Neural cell (in vitro differentiated cells): ENCODE measurements around the gene ACOXL. TPM values are rescaled to one million over a fixed set of nuclear protein-coding genes. Genes with fewer than 3 reads are reported as not detected.

ENCODE experiments used
- H2AFZ ChIP-seq: fragments of 200-600, 300-800 bp; sonication (generic), shearing (Covaris generic); 2 replicates; pipeline ENCODE4 v1.6.0; 2014; ENCODE audit warnings: low read depth, mild to moderate bottlenecking, antibody characterized with exemption, low read length, moderate library complexity
- H3F3A ChIP-seq: fragments of 200-600 bp; shearing (Covaris generic); 2 replicates; pipeline ENCODE4 v1.6.1; 2016; ENCODE audit warnings: mild to moderate bottlenecking, moderate library complexity, mixed read lengths, antibody characterized with exemption, low read length; ENCODE audit not compliant: insufficient read depth, poor library complexity, severe bottlenecking
- H3K27ac ChIP-seq: fragments of 200-600, 300-800 bp; sonication (generic), shearing (Covaris generic); 2 replicates; pipeline ENCODE4 v1.5.1; 2014; ENCODE audit warnings: mild to moderate bottlenecking, low read length, moderate library complexity
- H3K27me3 ChIP-seq: fragments of 300-800, 200-600 bp; sonication (generic), shearing (Covaris generic); 2 replicates; pipeline ENCODE4 v1.6.0; 2014; ENCODE audit warnings: mild to moderate bottlenecking, low read depth, low read length, moderate library complexity; ENCODE audit not compliant: insufficient read depth
- H3K36me3 ChIP-seq: fragments of 300-800, 200-600 bp; sonication (generic), shearing (Covaris generic); 2 replicates; pipeline ENCODE4 v1.5.1; 2014; ENCODE audit warnings: mild to moderate bottlenecking, antibody characterized with exemption, low read length, moderate library complexity; ENCODE audit not compliant: insufficient read depth
- H3K4me2 ChIP-seq: fragments of 300-800, 200-600 bp; sonication (generic), shearing (Covaris generic); 2 replicates; pipeline ENCODE4 v1.6.0; 2014; ENCODE audit warnings: mild to moderate bottlenecking, low read length
- H3K4me3 ChIP-seq: fragments of 300-800, 200-600 bp; sonication (generic), shearing (Covaris generic); 2 replicates; pipeline ENCODE4 v1.5.1; 2014; ENCODE audit warnings: mild to moderate bottlenecking, low read length, moderate library complexity
- H3K79me2 ChIP-seq: fragments of 200-600 bp; shearing (Covaris generic); replicated peaks from 2 replicates; pipeline ENCODE4 v1.6.0; 2014; ENCODE audit warnings: mild to moderate bottlenecking, low read length, moderate library complexity; ENCODE audit not compliant: insufficient read depth
- H3K9ac ChIP-seq: fragments of 300-800, 200-600 bp; sonication (generic), shearing (Covaris generic); 2 replicates; pipeline ENCODE4 v1.6.1; 2016; ENCODE audit warnings: mild to moderate bottlenecking, low read length, mixed read lengths
- H3K9me2 ChIP-seq: fragments of 200-600 bp; shearing (Covaris generic); 2 replicates; pipeline ENCODE4 v1.6.1; 2016; ENCODE audit warnings: mild to moderate bottlenecking, low read length, mixed read lengths; ENCODE audit not compliant: insufficient read depth
- H3K9me3 ChIP-seq: fragments of 200-600, 300-800 bp; sonication (generic), shearing (Covaris generic); 2 replicates; pipeline ENCODE4 v1.6.1; 2016; ENCODE audit warnings: mild to moderate bottlenecking, mixed run types, low read length, moderate library complexity, mixed read lengths
- H4K20me1 ChIP-seq: fragments of 200-600 bp; shearing (Covaris generic); 2 replicates; pipeline ENCODE4 v1.6.1; 2016; ENCODE audit warnings: mild to moderate bottlenecking, mixed run types; ENCODE audit not compliant: insufficient read depth
- EP300 ChIP-seq: fragments of 450-650 bp; conservative IDR thresholded peaks from 2 replicates; pipeline ENCODE4 v1.6.1; 2014; ENCODE audit warnings: antibody characterized with exemption, mild to moderate bottlenecking, moderate library complexity; ENCODE audit not compliant: poor library complexity, severe bottlenecking
- EZH2 ChIP-seq: fragments of 200-600, 300-800 bp; shearing (Covaris generic), sonication (generic); IDR thresholded peaks from 2 replicates; pipeline ENCODE4 v1.6.1; 2014; ENCODE audit warnings: antibody characterized with exemption, low read length, borderline replicate concordance, mild to moderate bottlenecking; ENCODE audit not compliant: insufficient read depth, poor library complexity, severe bottlenecking
- MXI1 ChIP-seq: fragments of 450-650 bp; conservative IDR thresholded peaks from 2 replicates; pipeline ENCODE4 v1.6.1; 2014; ENCODE audit warnings: antibody characterized with exemption, mild to moderate bottlenecking; ENCODE audit not compliant: poor library complexity, severe bottlenecking
- POLR2AphosphoS5 ChIP-seq: IDR thresholded peaks from 2 replicates; pipeline ENCODE4 v1.6.1; 2012
- RAD21 ChIP-seq: fragments of 450-650 bp; conservative IDR thresholded peaks from 2 replicates; pipeline ENCODE4 v1.6.1; 2014; ENCODE audit warnings: antibody characterized with exemption, mild to moderate bottlenecking, moderate library complexity
- SMC3 ChIP-seq: fragments of 450-650 bp; conservative IDR thresholded peaks from 2 replicates; pipeline ENCODE4 v1.6.1; 2014; ENCODE audit warnings: antibody characterized with exemption, mild to moderate bottlenecking, moderate library complexity; ENCODE audit not compliant: poor library complexity
- TAF1 ChIP-seq: IDR thresholded peaks from 2 replicates; pipeline ENCODE4 v1.6.1; 2012; ENCODE audit warnings: low read depth
- polyA plus RNA-seq: library from polyadenylated mRNA; depleted of rRNA; stranded (reverse); fragments of >200 nt; gene quantifications from 2 replicates; pipeline ENCODE4 v1.2.3, GENCODE V29; 2014
- TF ChIP-seq, protein P1 (sequence below): fragments of 450-650 bp; IDR thresholded peaks from 2 replicates; pipeline ENCODE4 v1.5.1; 2014; ENCODE audit warnings: antibody characterized with exemption, mild to moderate bottlenecking, moderate library complexity; ENCODE audit not compliant: poor library complexity, severe bottlenecking
- TF ChIP-seq, protein P2 (sequence below): IDR thresholded peaks from 2 replicates; pipeline ENCODE4 v1.6.1; 2012; ENCODE audit warnings: borderline replicate concordance

The ACOXL gene
- polyA plus RNA-seq, 1 donor from 2014 or later = not detected

DNA sequence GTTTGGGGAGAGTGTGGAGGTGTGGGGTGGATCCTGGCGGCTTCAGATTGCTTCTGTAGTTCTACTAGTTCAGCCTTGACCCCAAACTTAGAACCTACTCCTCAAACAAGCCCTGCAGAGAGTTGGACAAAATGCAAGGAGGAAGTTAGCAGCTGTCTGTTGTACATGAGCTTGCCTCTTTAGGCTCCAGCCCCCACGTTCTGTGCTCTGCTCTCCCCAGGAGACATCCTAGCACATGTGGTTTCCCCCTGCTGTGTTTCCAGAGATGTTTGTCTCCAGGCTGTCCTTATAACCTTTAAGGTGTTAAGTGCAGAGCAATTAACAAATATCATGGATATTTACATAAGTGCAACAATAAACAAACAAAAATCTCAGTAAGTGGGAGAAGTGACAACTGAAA lies 111.1 kb downstream of the ACOXL start:
- Histone ChIP-seq H3K9me3 (no peaks in the 10 kb centered on the region), H2AFZ (no peak overlapping the region), H3K79me2 (no peaks in the 10 kb centered on the region), H3K4me3 (no peak overlapping the region), H3K9ac (no peak overlapping the region), H3K27me3 (no peaks in the 10 kb centered on the region), H3F3A (no peaks in the 10 kb centered on the region), H3K36me3 (no peaks in the 10 kb centered on the region), H3K9me2 (no peaks in the 10 kb centered on the region), H3K27ac (no peak overlapping the region), H3K4me2 (no peak overlapping the region), H4K20me1 (no peaks in the 10 kb centered on the region)
- TF ChIP-seq, protein P1, sequence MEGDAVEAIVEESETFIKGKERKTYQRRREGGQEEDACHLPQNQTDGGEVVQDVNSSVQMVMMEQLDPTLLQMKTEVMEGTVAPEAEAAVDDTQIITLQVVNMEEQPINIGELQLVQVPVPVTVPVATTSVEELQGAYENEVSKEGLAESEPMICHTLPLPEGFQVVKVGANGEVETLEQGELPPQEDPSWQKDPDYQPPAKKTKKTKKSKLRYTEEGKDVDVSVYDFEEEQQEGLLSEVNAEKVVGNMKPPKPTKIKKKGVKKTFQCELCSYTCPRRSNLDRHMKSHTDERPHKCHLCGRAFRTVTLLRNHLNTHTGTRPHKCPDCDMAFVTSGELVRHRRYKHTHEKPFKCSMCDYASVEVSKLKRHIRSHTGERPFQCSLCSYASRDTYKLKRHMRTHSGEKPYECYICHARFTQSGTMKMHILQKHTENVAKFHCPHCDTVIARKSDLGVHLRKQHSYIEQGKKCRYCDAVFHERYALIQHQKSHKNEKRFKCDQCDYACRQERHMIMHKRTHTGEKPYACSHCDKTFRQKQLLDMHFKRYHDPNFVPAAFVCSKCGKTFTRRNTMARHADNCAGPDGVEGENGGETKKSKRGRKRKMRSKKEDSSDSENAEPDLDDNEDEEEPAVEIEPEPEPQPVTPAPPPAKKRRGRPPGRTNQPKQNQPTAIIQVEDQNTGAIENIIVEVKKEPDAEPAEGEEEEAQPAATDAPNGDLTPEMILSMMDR = no peak
- TF ChIP-seq EZH2 (no peak), SMC3 (no peak), TAF1 (no peak), POLR2AphosphoS5 (no peak), EP300 (no peak), RAD21 (no peak), MXI1 (no peak)
- TF ChIP-seq, protein P2, sequence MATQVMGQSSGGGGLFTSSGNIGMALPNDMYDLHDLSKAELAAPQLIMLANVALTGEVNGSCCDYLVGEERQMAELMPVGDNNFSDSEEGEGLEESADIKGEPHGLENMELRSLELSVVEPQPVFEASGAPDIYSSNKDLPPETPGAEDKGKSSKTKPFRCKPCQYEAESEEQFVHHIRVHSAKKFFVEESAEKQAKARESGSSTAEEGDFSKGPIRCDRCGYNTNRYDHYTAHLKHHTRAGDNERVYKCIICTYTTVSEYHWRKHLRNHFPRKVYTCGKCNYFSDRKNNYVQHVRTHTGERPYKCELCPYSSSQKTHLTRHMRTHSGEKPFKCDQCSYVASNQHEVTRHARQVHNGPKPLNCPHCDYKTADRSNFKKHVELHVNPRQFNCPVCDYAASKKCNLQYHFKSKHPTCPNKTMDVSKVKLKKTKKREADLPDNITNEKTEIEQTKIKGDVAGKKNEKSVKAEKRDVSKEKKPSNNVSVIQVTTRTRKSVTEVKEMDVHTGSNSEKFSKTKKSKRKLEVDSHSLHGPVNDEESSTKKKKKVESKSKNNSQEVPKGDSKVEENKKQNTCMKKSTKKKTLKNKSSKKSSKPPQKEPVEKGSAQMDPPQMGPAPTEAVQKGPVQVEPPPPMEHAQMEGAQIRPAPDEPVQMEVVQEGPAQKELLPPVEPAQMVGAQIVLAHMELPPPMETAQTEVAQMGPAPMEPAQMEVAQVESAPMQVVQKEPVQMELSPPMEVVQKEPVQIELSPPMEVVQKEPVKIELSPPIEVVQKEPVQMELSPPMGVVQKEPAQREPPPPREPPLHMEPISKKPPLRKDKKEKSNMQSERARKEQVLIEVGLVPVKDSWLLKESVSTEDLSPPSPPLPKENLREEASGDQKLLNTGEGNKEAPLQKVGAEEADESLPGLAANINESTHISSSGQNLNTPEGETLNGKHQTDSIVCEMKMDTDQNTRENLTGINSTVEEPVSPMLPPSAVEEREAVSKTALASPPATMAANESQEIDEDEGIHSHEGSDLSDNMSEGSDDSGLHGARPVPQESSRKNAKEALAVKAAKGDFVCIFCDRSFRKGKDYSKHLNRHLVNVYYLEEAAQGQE = no peak

DNA sequence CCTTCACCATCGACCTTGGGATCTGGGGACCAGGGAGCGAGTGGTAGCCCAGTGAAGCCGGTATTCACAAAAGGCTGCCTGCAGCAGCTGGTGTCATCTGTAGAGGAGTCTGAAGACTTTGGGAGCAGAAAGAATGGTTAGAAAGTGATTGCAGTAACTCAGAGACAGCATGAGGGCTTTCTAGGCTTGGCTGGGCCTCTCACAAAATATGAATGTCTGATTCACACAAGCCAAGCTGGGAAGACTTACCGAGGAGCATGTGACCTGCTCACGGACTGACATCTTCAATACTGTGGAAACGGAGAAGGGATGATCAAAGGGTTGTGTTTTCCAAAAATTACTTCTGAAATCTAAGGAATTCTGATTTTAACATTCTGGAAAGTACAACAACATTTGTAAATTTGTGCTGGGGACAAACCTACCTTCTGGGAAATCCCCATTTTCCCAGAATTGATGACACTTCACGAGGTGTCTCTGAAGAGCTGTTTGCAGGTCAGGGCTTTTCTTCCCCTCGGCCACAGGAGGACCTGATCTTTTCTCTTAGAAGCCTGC lies 111.7 kb downstream of the ACOXL start:
- no peaks in the 10 kb centered on the region for H3K27me3 ChIP-seq

More for the DNA sequence above, 111.7 kb downstream of the ACOXL start:
- H4K20me1 ChIP-seq = no peaks in the 10 kb centered on the region
- H3K79me2 ChIP-seq = no peaks in the 10 kb centered on the region
- H3K9me2 ChIP-seq = no peaks in the 10 kb centered on the region
- no peaks in the 10 kb centered on the region for H3F3A ChIP-seq
- H3K4me2 ChIP-seq = no peak overlapping the region
- no peak overlapping the region for H2AFZ ChIP-seq
- H3K9me3 ChIP-seq = no peaks in the 10 kb centered on the region
- no peaks in the 10 kb centered on the region for H3K36me3 ChIP-seq
- H3K4me3 ChIP-seq = no peak overlapping the region
- no peak overlapping the region for H3K27ac ChIP-seq
- TF ChIP-seq SMC3 = no peak
- TF ChIP-seq EZH2 = no peak
- no peak for TF ChIP-seq TAF1
- no peak for TF ChIP-seq MXI1
- no peak for TF ChIP-seq POLR2AphosphoS5
- TF ChIP-seq RAD21 = no peak
- TF ChIP-seq EP300 = no peak
- TF ChIP-seq, protein P1 = no peak
- TF ChIP-seq, protein P2 = no peak
- H3K9ac ChIP-seq = no peak overlapping the region
